HepG2 (cell line): ENCODE data around the gene MPLKIP. TPM values are rescaled to one million over a fixed set of nuclear protein-coding genes. Genes with fewer than 3 reads are reported as not detected.

Source experiments
- CEBPB ChIP-seq: IDR thresholded peaks from 2 replicates; pipeline ENCODE4 v1.6.1; 2011; ENCODE audit warnings: low read depth, low read length, improper control_type of control experiment, borderline replicate concordance
- HDAC2 ChIP-seq: sonication (generic); formaldehyde crosslinking; IDR thresholded peaks from 2 replicates; pipeline ENCODE4 v1.4.0; 2020; ENCODE audit warnings: missing genetic modification reagents
- ZBTB20 ChIP-seq: sonication (generic); formaldehyde crosslinking; IDR thresholded peaks from 2 replicates; pipeline ENCODE4 v1.8.1; 2023; ENCODE audit warnings: missing genetic modification reagents, low read depth, mild to moderate bottlenecking, borderline replicate concordance
- ZNF317 ChIP-seq: sonication (generic); formaldehyde crosslinking; IDR thresholded peaks from 2 replicates; pipeline ENCODE4 v1.5.0; 2020; ENCODE audit warnings: mild to moderate bottlenecking, missing genetic modification reagents
- polyA plus RNA-seq, 8 experiments: library from polyadenylated mRNA; depleted of rRNA in 3 of 8; stranded (reverse) in 7 of 8; unstranded in 1 of 8; fragments of >200 nt; fragmentation: Illumina TruSeq in 4 of 8; extraction: Trizol in 4 of 8; gene quantifications; 2 replicates each; pipeline versions ENCODE4 v1.2.1 to v1.2.3, GENCODE V29; 2011 to 2016; ENCODE audit warnings: low read depth in 4 of 8, missing spikeins in 1 of 8, mixed read lengths in 1 of 8; ENCODE audit not compliant: insufficient read depth in 1 of 8
- total RNA-seq, 5 experiments: library from RNA; depleted of rRNA; stranded (reverse); fragments of >200 nt; fragmentation: Illumina TruSeq; extraction: Trizol; gene quantifications; 2 replicates each; pipeline ENCODE4 v1.2.3, GENCODE V29; 2016; ENCODE audit warnings: low read depth in 1 of 5
- TF ChIP-seq, protein P1 (sequence below): sonication (generic); formaldehyde crosslinking; IDR thresholded peaks from 2 replicates; pipeline ENCODE4 v1.5.0; 2020; ENCODE audit warnings: mild to moderate bottlenecking, missing genetic modification reagents
- TF ChIP-seq, protein P2 (sequence below): IDR thresholded peaks from 2 replicates; pipeline ENCODE4 v1.6.1; 2016; ENCODE audit warnings: low read depth, borderline replicate concordance
- TF ChIP-seq, protein P3 (sequence below), 2 experiments: fragments of 450-650 bp in 1 of 2; sonication (generic) in 1 of 2; formaldehyde crosslinking in 1 of 2; IDR thresholded peaks; 2 replicates each; pipeline versions ENCODE4 v1.6.1 to v1.8.0; 2016 to 2022; ENCODE audit warnings: antibody characterized with exemption in 1 of 2, mild to moderate bottlenecking in 1 of 2, missing genetic modification reagents in 1 of 2
- TF ChIP-seq, protein P4 (sequence below): sonication (generic); formaldehyde crosslinking; IDR thresholded peaks from 2 replicates; pipeline ENCODE4 v1.4.0; 2020; ENCODE audit warnings: missing genetic modification reagents, borderline replicate concordance

Gene MPLKIP
- total and polyA plus RNA-seq, 2 of the 13 experiments (the other 11 are each of a cell fraction or from before 2014, with no cell fraction given), result 40.1 to 45.7 TPM

DNA sequence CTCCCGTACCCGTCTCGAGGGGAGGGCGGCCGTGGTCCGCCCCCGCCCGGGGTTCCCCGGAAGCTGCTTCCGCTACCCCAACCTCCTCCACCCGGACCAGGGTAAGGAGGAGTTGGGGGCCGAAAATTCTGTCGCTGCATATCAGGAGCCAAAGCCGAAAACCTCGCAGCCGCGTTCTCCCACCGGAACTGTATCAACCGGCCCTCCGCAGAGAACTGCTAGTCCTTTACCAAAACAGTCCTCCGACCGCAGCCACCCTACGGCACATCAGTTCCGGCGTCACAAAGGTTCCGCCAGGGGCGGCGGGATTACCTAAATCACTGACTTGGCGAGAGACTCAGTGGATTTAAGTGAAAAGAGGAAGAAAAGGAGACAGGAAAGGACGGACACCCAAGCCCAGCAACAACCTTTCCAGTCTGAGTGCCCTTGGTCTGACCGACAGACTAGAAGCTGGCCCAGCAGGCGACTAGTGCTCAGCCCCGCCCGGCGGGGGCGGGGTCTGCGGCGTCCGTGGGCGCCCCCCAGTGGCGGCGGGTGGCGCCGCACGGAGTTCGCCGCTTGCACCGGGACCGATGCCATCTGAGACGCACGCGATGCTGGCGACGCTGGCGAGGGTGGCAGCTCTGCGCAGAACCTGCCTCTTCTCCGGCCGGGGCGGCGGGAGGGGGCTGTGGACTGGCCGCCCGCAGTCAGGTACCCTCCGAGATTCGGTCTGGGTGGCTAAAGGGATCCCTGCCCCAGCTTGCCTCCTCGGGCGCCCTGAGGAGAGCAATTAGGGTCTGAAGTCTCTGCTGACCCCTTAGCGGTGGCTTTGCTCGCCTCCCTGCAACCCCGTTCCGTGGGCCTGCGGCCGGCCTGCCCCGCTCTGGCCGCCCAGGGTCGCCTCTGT, at the start of gene MPLKIP, which contains the start of gene SUGCT (continued):
- TF ChIP-seq ZNF317 (peak; percentile 73; the same call in 1 of the 2 replicates), ZBTB20 (CRISPR knock-in tag) (no peak), HDAC2 (CRISPR knock-in tag) (peak; percentile 76), CEBPB (no peak)
- TF ChIP-seq, protein P1, sequence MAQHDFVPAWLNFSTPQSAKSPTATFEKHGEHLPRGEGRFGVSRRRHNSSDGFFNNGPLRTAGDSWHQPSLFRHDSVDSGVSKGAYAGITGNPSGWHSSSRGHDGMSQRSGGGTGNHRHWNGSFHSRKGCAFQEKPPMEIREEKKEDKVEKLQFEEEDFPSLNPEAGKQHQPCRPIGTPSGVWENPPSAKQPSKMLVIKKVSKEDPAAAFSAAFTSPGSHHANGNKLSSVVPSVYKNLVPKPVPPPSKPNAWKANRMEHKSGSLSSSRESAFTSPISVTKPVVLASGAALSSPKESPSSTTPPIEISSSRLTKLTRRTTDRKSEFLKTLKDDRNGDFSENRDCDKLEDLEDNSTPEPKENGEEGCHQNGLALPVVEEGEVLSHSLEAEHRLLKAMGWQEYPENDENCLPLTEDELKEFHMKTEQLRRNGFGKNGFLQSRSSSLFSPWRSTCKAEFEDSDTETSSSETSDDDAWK, result no peak
- TF ChIP-seq, protein P2, sequence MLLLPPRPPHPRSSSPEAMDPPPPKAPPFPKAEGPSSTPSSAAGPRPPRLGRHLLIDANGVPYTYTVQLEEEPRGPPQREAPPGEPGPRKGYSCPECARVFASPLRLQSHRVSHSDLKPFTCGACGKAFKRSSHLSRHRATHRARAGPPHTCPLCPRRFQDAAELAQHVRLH, result peak; percentile 93
- TF ChIP-seq, protein P3, sequence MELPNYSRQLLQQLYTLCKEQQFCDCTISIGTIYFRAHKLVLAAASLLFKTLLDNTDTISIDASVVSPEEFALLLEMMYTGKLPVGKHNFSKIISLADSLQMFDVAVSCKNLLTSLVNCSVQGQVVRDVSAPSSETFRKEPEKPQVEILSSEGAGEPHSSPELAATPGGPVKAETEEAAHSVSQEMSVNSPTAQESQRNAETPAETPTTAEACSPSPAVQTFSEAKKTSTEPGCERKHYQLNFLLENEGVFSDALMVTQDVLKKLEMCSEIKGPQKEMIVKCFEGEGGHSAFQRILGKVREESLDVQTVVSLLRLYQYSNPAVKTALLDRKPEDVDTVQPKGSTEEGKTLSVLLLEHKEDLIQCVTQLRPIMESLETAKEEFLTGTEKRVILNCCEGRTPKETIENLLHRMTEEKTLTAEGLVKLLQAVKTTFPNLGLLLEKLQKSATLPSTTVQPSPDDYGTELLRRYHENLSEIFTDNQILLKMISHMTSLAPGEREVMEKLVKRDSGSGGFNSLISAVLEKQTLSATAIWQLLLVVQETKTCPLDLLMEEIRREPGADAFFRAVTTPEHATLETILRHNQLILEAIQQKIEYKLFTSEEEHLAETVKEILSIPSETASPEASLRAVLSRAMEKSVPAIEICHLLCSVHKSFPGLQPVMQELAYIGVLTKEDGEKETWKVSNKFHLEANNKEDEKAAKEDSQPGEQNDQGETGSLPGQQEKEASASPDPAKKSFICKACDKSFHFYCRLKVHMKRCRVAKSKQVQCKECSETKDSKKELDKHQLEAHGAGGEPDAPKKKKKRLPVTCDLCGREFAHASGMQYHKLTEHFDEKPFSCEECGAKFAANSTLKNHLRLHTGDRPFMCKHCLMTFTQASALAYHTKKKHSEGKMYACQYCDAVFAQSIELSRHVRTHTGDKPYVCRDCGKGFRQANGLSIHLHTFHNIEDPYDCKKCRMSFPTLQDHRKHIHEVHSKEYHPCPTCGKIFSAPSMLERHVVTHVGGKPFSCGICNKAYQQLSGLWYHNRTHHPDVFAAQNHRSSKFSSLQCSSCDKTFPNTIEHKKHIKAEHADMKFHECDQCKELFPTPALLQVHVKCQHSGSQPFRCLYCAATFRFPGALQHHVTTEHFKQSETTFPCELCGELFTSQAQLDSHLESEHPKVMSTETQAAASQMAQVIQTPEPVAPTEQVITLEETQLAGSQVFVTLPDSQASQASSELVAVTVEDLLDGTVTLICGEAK (IDR thresholded peaks at IDR 0.05), result peak; percentile 78
- TF ChIP-seq, protein P3 (CRISPR knock-in tag; IDR thresholded peaks at IDR 0.05), result peak; percentile 84
- TF ChIP-seq, protein P4, sequence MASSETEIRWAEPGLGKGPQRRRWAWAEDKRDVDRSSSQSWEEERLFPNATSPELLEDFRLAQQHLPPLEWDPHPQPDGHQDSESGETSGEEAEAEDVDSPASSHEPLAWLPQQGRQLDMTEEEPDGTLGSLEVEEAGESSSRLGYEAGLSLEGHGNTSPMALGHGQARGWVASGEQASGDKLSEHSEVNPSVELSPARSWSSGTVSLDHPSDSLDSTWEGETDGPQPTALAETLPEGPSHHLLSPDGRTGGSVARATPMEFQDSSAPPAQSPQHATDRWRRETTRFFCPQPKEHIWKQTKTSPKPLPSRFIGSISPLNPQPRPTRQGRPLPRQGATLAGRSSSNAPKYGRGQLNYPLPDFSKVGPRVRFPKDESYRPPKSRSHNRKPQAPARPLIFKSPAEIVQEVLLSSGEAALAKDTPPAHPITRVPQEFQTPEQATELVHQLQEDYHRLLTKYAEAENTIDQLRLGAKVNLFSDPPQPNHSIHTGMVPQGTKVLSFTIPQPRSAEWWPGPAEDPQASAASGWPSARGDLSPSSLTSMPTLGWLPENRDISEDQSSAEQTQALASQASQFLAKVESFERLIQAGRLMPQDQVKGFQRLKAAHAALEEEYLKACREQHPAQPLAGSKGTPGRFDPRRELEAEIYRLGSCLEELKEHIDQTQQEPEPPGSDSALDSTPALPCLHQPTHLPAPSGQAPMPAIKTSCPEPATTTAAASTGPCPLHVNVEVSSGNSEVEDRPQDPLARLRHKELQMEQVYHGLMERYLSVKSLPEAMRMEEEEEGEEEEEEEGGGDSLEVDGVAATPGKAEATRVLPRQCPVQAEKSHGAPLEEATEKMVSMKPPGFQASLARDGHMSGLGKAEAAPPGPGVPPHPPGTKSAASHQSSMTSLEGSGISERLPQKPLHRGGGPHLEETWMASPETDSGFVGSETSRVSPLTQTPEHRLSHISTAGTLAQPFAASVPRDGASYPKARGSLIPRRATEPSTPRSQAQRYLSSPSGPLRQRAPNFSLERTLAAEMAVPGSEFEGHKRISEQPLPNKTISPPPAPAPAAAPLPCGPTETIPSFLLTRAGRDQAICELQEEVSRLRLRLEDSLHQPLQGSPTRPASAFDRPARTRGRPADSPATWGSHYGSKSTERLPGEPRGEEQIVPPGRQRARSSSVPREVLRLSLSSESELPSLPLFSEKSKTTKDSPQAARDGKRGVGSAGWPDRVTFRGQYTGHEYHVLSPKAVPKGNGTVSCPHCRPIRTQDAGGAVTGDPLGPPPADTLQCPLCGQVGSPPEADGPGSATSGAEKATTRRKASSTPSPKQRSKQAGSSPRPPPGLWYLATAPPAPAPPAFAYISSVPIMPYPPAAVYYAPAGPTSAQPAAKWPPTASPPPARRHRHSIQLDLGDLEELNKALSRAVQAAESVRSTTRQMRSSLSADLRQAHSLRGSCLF (CRISPR knock-in tag), result no peak
